HG02840 (cell line): ENCODE results near the gene NEAT1.
A peak's percentile ranks its signal among the peaks of the same experiment; 100 is the strongest.

Experiments
- ATAC-seq: cut with Tn5 transposase; IDR thresholded peaks from one replicate; pipeline ENCODE4 v1.9.1; 2021; ENCODE audit warnings: mild to moderate bottlenecking, moderate library complexity, moderate number of reproducible peaks; ENCODE audit not compliant: unreplicated experiment, low FRiP score

Gene NEAT1

DNA sequence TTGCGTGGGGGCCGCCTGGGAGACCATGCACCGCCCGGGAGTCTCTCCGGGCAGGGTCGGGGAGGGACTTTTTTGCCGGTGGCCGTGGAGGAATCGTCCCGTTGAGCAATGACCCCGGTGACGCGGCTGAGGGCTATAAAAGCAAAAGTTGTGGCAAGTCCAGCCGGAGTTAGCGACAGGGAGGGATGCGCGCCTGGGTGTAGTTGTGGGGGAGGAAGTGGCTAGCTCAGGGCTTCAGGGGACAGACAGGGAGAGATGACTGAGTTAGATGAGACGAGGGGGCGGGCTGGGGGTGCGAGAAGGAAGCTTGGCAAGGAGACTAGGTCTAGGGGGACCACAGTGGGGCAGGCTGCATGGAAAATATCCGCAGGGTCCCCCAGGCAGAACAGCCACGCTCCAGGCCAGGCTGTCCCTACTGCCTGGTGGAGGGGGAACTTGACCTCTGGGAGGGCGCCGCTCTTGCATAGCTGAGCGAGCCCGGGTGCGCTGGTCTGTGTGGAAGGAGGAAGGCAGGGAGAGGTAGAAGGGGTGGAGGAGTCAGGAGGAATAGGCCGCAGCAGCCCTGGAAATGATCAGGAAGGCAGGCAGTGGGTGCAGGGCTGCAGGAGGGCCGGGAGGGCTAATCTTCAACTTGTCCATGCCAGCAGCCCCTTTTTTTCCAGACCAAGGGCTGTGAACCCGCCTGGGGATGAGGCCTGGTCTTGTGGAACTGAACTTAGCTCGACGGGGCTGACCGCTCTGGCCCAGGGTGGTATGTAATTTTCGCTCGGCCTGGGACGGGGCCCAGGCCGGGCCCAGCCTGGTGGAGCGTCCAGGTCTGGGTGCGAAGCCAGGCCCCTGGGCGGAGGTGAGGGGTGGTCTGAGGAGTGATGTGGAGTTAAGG is at the start of gene NEAT1:
TSS of gene NEAT1 (plus strand) at position 166 of the 883 bp plus-strand sequence.
- ATAC-seq = no peak

DNA sequence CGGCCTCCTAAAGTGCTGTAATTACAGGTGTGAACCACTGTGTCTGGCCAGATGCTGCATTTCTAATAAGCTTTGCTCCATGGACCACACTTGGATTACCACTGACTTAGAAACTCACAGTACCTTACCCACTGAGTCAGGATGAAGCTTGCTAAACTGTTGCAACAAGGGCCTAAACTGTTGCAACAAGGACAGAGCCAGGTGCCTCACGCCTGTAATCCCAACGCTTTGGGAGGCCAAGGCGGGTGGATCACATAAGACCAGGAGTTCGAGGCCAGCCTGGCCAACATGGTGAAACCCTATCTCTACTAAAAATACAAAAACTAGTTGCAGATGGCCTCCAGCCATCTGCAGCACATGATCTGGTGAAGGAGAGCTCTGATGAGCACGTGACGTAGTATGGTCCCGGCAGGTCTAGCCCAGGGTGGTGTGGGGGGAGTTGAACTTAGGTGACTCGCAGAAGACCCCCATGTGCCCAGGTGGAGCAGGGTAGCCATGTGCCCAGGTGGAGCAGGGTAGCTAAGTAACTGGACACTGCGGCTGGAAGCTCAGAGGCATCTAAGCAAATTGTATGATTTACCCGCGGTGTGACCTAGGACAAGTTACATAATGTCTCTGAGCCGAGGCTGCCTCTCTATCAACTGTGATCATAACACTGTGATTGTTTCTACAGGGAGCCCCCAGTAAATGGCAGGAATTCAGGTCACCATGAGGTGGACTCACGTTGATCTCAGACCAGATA is 48.6 kb upstream of the NEAT1 start:
- no peak for ATAC-seq

DNA sequence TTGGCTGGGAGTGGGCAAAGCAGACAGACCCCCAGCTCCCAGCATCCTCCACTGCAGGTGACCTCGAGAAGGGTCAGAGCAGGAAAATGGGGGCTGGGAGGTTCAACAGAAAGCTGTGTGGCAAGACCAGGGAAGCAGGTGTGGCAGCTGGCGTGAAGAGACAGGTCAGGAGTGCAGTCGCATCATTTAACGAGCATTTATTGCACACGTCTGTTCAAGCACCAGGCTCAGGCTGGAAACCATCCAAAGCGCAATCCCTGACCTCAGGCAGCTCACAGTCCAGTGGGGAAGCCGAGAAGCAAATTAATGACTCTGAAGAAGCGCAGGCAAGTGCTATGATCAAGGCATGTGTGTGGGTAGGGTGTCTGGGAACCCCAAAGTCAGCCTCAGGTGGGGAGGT is 47.6 kb upstream of the NEAT1 start:
- no peak for ATAC-seq

DNA sequence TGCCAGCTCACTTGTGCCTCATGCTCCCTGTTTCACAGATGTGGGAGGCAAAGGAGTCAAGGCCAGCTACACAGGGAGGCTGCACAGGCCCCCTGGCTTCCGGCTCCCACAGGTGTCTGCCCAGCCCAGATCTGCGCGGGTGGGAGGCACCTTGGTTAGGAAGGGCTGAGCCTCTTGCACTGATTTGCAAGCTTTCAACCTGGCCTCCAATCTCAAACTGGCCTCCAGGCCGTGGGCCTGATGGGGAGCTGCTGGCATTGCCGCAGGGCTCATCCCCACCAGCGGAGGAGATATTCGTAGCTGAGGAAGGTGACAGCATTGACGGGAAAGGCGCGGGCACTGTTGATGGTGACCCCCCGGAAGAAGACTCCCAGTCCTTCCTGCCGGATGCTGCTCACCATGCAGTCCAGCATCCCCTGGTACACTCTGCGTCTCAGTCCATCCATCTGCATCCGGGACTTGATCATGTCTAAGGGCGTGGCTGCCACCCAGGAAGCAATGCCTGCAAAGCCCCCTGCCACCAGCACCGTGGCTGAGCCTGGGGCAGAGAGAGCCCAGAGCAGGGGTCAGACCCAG is 46.4 kb upstream of the NEAT1 start:
- ATAC-seq = no peak

DNA sequence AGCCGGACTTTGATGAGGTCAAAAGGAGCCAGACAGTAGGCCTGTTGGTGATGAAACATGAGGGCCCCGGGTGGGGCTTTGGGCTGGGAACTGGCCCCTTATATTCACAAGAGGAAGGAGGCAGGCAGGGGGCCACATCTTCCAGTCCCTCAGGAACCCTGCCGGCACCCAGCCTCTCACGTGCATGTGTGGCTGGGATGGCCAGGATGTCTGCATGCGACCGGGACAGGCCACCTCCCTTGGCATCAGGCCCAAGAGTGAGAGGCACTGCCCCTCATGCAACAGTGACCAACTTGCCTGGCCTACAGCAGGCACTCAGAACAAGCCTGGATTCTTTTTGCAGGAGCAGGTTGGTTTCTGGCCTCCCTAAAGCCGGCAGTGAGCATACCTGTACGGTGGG is 45.6 kb upstream of the NEAT1 start:
- no peak for ATAC-seq

DNA sequence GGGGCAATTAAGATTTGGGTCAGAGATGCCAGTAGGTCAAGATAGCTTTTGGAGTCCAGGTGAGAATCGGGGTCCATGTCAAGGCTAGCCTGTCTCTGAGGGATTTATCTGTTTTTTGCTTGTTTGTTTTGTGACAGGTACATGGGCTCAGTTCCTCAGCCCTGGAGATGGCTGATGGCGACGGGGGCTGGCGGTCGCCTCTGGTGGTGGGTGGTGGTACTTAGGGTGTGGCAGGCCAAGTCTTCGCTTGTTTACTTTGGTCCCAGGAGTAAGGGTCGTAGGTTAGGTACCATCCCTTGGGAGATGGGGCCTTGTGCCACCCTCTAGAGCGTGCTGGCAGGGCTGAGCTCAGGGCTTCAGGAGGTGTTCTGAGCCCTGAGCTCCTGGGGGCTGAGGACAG is 44.8 kb upstream of the NEAT1 start:
- no peak for ATAC-seq

DNA sequence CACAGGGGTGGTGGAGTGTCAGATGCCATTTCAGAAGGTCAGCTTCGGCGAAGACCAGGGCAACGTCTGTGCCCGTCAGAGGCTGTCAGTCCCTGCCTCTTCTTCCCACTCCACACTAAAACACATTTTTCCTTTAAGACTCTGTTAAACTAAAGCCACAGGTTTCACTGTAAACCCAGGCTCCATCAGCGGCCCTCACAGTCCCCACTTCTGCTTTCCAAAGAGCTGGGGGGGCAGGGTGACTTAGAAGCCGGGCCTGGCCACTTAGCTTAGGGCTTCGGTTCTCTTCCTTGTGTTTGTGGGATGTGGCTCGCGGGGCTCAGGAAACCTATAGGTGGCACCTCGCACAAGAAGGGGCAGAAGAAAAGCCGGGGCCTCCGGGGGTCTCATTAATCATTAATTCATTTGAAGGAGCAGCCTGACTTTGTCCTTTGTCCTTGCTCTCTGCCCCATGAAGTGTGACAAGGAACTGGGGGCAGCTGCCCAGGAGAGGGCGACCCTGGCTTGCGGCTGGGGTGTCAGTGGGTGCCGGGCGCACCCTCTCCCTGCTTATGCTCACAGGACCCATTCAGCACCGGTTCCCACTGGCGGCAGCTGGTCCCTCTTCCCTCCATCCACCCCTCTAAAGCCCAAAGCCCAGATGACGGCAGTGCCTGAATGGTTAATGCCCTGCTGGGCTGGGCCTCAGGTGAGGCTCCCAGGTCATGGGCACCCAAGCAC is 44.2 kb upstream of the NEAT1 start:
- no peak for ATAC-seq

DNA sequence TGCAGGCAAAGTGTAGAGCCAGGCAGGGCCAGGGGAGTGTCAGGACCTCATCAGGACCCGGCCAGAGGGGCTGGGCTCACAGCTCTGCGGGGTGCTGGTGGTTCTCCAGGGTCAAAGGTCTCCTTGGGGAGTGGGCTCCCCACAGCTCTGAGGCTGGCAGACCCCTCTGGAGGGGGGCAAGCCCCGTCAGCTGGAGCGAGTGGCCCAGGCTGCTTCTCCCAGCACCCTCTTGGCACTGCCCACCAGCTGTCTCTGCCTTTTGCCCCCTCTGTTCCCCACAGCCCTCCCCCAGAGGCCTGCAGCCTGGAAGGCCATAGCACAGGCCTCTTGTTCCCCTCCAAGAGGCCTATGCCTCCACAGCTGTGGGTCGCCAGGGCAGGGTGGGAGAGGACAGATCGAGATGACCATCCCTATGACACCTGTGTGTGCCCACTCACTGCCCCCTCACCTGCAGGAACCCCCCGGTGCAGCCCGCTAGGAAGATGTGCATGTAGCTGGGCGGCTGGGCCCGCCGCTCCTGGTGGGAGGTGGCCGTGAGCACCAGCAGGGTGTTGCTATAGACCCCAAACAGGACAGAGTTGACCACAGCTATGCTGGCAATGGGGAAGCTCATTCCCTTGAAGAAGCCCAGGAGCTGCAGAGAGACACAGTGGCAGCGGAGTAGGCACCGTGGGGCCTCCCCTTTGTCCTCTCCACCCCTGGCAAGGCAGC is 43.5 kb upstream of the NEAT1 start:
- ATAC-seq = no peak

DNA sequence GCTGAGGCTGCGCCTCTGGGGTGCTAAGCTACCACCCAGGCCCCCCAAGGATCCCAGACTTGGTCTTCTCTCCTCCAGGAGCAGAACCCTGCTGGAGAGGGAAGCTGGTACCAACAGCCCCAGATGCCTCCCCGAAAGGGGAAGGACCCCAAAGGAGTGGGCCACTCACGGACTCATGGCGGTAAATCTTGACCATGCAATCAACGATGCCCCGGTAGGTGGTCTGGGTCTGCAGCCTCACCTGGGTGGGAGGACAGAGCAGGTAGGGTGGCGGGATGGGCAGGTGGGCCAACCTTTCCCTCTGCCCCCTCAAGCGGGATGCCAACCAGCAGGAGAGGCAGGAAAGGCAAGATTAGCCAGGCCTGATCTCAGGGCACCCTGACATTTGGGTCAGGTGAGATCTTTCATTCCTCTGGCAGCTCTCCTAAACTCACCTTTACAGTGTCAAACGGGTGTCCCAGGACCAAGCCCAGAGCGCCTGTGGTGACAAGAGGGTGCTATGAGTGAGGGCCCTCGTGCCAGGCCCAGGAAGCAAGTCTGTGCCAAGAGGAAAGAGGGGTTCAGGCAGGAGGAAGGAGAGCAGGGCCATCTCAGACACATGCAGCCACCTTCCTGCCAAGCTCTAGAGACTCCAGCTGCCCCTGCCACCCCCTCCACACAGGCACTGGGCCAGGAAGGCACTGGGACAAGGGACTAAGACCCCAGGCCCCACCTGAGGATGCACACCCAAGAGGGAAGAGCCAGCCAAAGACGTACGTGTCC is 42.7 kb upstream of the NEAT1 start:
- ATAC-seq = no peak

DNA sequence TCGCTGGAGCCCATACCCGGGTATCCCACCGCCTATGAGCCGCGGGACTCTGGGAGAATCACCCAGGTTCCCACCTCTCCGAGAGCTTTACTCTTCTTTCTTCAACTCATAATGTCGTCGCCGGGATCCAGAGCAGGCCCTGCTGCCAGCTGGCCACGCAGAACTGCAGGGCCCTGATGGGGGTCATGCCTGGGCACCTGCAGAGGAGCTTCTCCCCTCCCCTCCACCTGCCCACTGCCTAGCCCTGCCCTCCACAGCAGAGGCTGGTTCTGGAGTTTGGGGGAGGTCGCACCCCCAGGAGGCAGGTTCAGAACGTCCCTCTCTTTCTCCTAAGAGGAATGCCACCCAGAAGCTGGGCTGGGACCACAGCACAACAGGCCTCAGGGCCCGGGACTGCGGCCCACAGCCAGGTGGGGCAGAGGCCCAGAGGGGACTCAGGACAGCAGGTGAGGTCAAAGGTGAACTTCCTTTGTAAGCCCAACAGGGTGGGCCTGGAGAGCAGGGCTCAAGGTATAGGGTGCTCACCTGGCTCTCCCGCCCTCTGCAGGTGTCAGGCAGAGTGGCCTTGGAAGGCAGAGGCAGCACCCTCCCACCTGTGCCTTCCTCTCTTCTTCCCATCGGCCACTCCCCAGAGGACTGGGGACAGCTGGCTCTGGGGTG is 42.0 kb upstream of the NEAT1 start:
- ATAC-seq = no peak

DNA sequence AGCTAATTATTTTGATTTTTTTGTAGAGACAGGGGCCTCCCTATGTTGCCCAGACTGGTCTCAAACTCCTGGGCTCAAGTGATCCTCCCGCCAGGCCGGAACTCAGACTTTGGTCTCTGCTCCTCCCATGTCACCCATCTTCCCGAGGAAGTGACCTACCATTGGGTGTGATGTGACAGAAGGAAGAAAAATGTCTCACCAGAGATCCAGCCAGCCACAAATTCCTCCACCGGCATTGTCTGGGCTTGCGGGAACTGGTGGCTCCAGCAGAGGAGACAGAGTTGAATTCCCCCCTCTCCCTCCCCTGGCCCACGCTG is 40.9 kb upstream of the NEAT1 start:
- ATAC-seq = no peak

DNA sequence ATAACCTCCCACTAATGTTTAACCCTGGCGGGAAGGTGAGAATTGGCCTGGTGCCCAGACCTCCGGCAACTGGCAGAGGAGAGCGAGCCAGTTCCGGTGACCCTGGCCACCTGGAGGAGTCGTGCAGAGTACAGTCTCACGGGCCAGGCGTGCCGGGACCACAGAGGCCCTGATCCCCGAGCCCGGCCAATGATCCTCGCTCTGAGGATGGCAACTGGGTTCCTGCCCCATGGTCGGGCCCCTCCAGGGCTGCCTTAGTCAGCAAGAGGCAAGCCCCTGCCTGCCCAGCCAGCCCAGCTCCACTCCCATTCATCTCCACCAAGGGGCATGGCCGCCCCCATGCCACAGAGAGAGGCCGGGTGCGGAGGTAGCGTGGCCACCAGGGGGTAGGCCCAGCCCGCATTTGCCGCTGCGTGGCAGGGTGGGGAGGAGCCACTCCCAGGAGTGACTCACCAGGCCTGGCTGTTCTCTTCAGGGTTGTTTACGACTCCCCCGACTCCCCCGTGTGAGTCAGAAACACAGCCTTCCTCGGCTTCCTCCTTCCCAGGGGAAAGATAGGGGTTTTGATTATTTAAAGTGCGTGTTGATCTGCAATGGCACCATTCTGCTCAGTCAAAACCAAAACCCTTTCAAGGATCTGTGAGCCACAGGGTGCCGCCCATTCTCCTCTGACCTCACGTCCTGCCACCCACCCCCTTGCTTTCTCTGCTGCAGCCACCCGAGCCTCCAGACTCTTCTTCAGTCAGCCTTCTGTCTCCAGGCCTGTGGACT is 40.4 kb upstream of the NEAT1 start, which contains the start of gene SLC25A45:
TSS of gene SLC25A45 (minus strand) at position 614 of the 771 bp plus-strand sequence. CDS start 695 bp downstream, outside the sequence.
- peak; percentile 49 for ATAC-seq

DNA sequence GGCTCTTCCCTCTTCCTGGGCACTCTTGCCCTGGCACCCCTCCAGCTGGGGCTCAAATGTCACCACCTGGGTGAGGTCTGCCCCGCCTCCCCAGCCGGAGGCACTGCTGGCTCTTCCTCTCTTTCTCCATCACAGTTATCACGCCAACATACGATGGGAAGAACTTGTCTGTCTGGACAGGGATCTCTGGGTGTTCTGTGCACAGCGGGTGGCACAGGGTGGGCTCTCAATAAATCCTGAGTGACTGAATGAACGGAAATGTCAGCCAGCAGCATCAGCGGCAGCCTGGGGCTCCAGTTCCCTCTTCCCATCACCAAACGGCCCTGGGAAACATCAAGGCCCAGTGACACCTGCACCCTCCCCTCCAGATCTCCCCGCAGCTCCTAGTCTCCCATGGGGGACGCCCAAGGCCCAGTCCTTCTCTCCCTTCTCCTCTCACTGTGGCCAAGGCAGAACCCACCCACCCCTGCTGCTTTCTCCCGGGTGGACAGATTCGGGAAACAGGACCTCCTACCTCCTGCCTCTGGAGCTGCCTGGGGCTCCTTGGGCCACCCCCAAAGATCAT is 39.7 kb upstream of the NEAT1 start:
- no peak for ATAC-seq

DNA sequence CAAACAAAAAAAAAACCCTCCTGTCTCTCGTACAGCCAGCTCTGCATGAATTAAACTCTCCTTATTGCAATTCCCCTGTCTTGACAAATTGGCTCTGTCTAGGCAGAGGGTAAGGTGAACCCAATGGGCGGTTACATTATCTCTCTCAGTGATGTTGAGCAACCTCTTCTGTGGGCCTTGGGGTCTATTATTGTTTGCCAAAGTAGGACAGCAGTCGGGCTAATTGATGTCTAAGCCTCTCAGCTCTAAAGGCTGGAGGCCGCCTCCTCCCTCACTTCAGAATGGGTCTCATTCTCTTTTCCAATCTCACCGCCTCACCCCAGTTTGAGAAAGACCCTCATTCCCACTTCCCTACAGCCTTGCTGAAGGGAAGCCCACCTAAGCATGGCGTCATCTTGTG is 38.8 kb upstream of the NEAT1 start:
- no peak for ATAC-seq

DNA sequence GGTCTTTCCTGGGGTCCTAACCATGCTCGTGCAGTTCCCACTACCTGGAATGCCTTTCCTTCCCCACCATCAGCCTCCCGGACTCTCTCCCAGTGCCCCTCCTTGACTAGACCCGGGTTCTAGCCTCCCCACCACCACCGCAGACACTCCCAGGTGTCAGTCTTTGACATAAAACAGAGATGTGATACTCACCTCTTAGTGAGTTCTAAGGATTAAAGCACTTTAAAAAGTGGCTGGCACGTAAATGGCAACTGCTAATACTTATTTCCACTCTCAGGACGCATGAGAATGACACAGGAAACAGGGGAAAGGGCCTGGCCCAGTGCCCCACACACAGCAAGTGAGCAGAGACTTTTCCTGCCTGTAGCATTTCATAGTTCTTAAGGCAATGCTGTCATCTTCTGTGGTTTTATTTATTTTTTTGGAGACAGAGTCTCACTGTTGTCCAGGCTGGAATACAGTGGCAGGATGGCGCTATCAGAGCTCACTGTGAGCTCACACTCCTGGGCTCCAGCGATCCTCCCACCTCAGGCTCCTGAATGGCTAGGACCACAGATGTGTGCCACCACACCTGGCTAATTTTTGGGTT is 38.2 kb upstream of the NEAT1 start:
- no peak for ATAC-seq

DNA sequence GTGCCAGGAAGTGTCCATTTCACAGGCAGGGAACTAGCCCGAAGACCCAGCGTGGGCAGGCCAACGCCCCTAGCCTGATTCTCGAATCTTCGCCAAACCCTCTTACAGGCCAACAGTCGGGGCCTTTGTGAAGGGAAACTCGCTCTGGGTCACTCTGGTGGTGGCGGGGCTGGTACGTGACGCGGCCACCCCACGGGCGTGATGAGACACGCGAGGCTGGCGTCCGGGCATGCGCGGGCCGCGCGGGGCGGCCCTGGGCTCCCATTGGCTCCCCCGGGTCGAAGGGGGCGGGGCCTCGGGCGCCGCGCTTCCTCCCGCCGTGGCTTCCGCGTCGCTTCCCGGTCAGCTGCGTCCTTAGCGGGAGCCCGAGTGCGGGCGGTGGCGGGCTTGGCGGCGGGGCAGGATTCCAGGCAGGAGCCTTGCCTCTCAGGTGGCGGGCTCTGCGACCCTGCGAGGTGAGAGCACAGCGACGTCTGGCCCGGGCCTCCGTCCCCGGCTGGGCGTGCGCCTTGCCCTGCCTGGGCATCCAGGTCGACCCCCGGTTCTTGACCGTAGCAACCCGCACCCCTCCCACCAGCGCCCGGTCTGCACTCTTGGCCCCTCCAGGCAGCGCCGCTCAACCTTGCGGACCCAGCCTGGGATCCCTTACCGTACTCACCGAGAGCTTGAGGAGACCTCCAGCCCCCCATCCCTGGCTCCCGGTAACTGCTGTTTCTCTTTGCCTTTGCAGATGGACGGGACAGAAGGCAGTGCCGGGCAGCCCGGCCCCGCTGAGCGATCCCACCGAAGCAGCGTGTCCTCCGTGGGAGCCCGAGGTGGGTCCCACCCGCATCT is 36.1 kb upstream of the NEAT1 start, which contains the start of gene FRMD8:
TSS of gene FRMD8 (plus strand) at position 331 of the 834 bp plus-strand sequence. CDS start at position 731, 400 bp downstream.
- ATAC-seq = no peak
